HepG2 (cell line): ENCODE results near the gene CDK14. TPM values are rescaled to one million over a fixed set of nuclear protein-coding genes. Genes with fewer than 3 reads are reported as not detected.

Experiments
- ATAC-seq: fragments of 200-7000 bp; cut with Tn5 transposase; 3 replicates; pipeline ENCODE4 v1.9.1; 2020; ENCODE audit warnings: mild to moderate bottlenecking, moderate library complexity
- BruUV-seq: library from RNA; stranded (reverse); fragments of 400-500 nt; replicated peaks from 2 replicates; lab custom pipeline; 2021; lab: Mats Ljungman, UMichigan
- CTCF ChIA-PET: fragments of 300-600 bp; formaldehyde crosslinking; extraction: SDS; loops from one replicate; lab custom pipeline; 2021; ENCODE audit warnings: low total read pairs, inconsistent platforms, low intra/inter-chr PET ratio; lab: Yijun Ruan, JAX
- POLR2A ChIA-PET: fragments of 350-600 bp; sonication (Branson Sonifier 250); formaldehyde crosslinking; loops from one replicate; lab custom pipeline; 2020; ENCODE audit warnings: antibody characterized with exemption, inconsistent platforms; lab: Yijun Ruan, JAX
- DNase-seq: peaks from one replicate; pipeline ENCODE4 v3.0.0-alpha.2; 2015; ENCODE audit warnings: low spot score
- FAIRE-seq: peaks from 3 replicates; lab custom pipeline; 2011; peaks lifted over from hg19 to GRCh38; lab: Jason Lieb, UNC
- H2AFZ ChIP-seq: one replicate; pipeline ENCODE4 v1.6.1; 2011; ENCODE audit warnings: low read length, inconsistent platforms
- H3K27ac ChIP-seq: fragments of 300-600 bp; 3 replicates; pipeline ENCODE4 v1.8.0; 2011; ENCODE audit warnings: mixed run types, mild to moderate bottlenecking, mixed read lengths, low read length, inconsistent platforms; ENCODE audit not compliant: insufficient read depth; ENCODE audit errors: extremely low read length
- H3K27me3 ChIP-seq, 2 experiments: fragments of 200-600 bp in 1 of 2; 2 replicates in 1 of 2; 3 replicates in 1 of 2; pipeline versions ENCODE4 v1.6.0 to v1.8.0; 2011; ENCODE audit warnings: low read length in 2 of 2, mild to moderate bottlenecking in 2 of 2, moderate library complexity in 2 of 2, inconsistent platforms in 1 of 2; ENCODE audit not compliant: insufficient read depth in 2 of 2, control insufficient read depth in 1 of 2
- H3K36me3 ChIP-seq, 2 experiments: fragments of 200-600 bp in 1 of 2; replicated peaks in 1 of 2; 2 replicates in 1 of 2; 3 replicates in 1 of 2; pipeline versions ENCODE4 v1.5.1 to v1.8.0; 2011; ENCODE audit warnings: low read length in 2 of 2, inconsistent platforms in 1 of 2; ENCODE audit not compliant: insufficient read depth in 2 of 2, control insufficient read depth in 1 of 2
- H3K4me1 ChIP-seq: 2 replicates; pipeline ENCODE4 v1.5.1; 2012; ENCODE audit warnings: low read length, inconsistent platforms; ENCODE audit not compliant: insufficient read depth
- H3K4me2 ChIP-seq: 2 replicates; pipeline ENCODE4 v1.6.0; 2011; ENCODE audit warnings: low read depth, low read length, inconsistent platforms
- H3K4me3 ChIP-seq, 3 experiments: fragments of 200-600 bp in 1 of 3; sonication (generic), shearing (Covaris generic) in 1 of 3; replicated peaks in 1 of 3; 2 replicates each; pipeline ENCODE4 v1.5.1; 2011 to 2016; ENCODE audit warnings: low read length in 3 of 3, inconsistent platforms in 2 of 3, low read depth in 2 of 3, mild to moderate bottlenecking in 2 of 3, control low read depth in 1 of 3, mixed read lengths in 1 of 3; ENCODE audit not compliant: insufficient read depth in 1 of 3
- H3K79me2 ChIP-seq: one replicate; pipeline ENCODE4 v1.6.1; 2011; ENCODE audit warnings: low read length, inconsistent platforms; ENCODE audit not compliant: insufficient read depth
- H3K9ac ChIP-seq: 2 replicates; pipeline ENCODE4 v1.6.0; 2011; ENCODE audit warnings: mild to moderate bottlenecking, low read depth, low read length, inconsistent platforms; ENCODE audit not compliant: insufficient read depth
- H3K9me3 ChIP-seq: 2 replicates; pipeline ENCODE4 v1.5.1; 2012; ENCODE audit warnings: mild to moderate bottlenecking, low read length
- H4K20me1 ChIP-seq: 2 replicates; pipeline ENCODE4 v1.6.0; 2011; ENCODE audit warnings: inconsistent platforms, mild to moderate bottlenecking, low read length, moderate library complexity; ENCODE audit not compliant: insufficient read depth
- FOSL1 ChIP-seq: sonication (generic); formaldehyde crosslinking; IDR thresholded peaks from 2 replicates; pipeline ENCODE4 v1.9.0; 2021; ENCODE audit warnings: missing genetic modification reagents, borderline replicate concordance
- KDM1A ChIP-seq: IDR thresholded peaks from 2 replicates; pipeline ENCODE4 v1.6.1; 2016; ENCODE audit warnings: missing compliant biosample characterization
- KDM6A ChIP-seq: IDR thresholded peaks from 2 replicates; pipeline ENCODE4 v1.6.1; 2016; ENCODE audit warnings: low read depth
- KLF12 ChIP-seq: sonication (generic); formaldehyde crosslinking; IDR thresholded peaks from 2 replicates; pipeline ENCODE4 v1.4.0; 2020; ENCODE audit warnings: missing genetic modification reagents, borderline replicate concordance
- NR2C2 ChIP-seq: sonication (generic); formaldehyde crosslinking; IDR thresholded peaks from 2 replicates; pipeline ENCODE4 v1.4.0; 2020; ENCODE audit warnings: missing genetic modification reagents, mild to moderate bottlenecking, moderate library complexity, borderline replicate concordance
- PRPF4 ChIP-seq: fragments of 200-400 bp; formaldehyde crosslinking; IDR thresholded peaks from 2 replicates; pipeline ENCODE4 v1.6.1; 2016; ENCODE audit warnings: low read length, low read depth; ENCODE audit not compliant: poor library complexity, severe bottlenecking
- RFXAP ChIP-seq: sonication (generic); formaldehyde crosslinking; IDR thresholded peaks from 2 replicates; pipeline ENCODE4 v1.4.0; 2020; ENCODE audit warnings: missing genetic modification reagents, borderline replicate concordance
- TOPORS ChIP-seq: sonication (generic); formaldehyde crosslinking; IDR thresholded peaks from 2 replicates; pipeline ENCODE4 v1.8.0; 2023; ENCODE audit warnings: mild to moderate bottlenecking, missing genetic modification reagents
- TP53 ChIP-seq: sonication (generic); formaldehyde crosslinking; conservative IDR thresholded peaks from 2 replicates; pipeline ENCODE4 v1.4.0; 2020; ENCODE audit warnings: missing genetic modification reagents
- ZFP82 ChIP-seq: sonication (generic); formaldehyde crosslinking; IDR thresholded peaks from 2 replicates; pipeline ENCODE4 v1.5.1; 2020; ENCODE audit warnings: mild to moderate bottlenecking, missing genetic modification reagents, borderline replicate concordance
- ZNF451 ChIP-seq: sonication (generic); formaldehyde crosslinking; IDR thresholded peaks from 2 replicates; pipeline ENCODE4 v1.5.0; 2020; ENCODE audit warnings: mild to moderate bottlenecking, missing genetic modification reagents
- ZSCAN29 ChIP-seq: sonication (generic); formaldehyde crosslinking; conservative IDR thresholded peaks from 2 replicates; pipeline ENCODE4 v1.4.0; 2020; ENCODE audit warnings: mild to moderate bottlenecking, missing genetic modification reagents
- WGBS: methylation state at CpG from one replicate; pipeline ENCODE4 v1.1.6; 2017; ENCODE audit warnings: low lambda C conversion rate; 5-methylcytosine and 5-hydroxymethylcytosine counted together
- in situ Hi-C: cut with HindIII; loops from 2 replicates; pipeline ENCODE4 v1.10.0; 2017; ENCODE audit warnings: low pct_unique_long_range_greater_than_20kb; ENCODE audit not compliant: extremely low pct_ligation_motif_present
- intact Hi-C: fragments of 100-400 bp; cut with micrococcal nuclease; formaldehyde crosslinking; loops from one replicate; pipeline ENCODE4 v1.10.0; 2022; ENCODE audit not compliant: unreplicated experiment
- polyA plus RNA-seq, 8 experiments: library from polyadenylated mRNA; depleted of rRNA in 3 of 8; stranded (reverse) in 7 of 8; unstranded in 1 of 8; fragments of >200 nt; fragmentation: Illumina TruSeq in 4 of 8; extraction: Trizol in 4 of 8; gene quantifications; 2 replicates each; pipeline versions ENCODE4 v1.2.1 to v1.2.3, GENCODE V29; 2011 to 2016; ENCODE audit warnings: low read depth in 4 of 8, missing spikeins in 1 of 8, mixed read lengths in 1 of 8; ENCODE audit not compliant: insufficient read depth in 1 of 8
- total RNA-seq, 5 experiments: library from RNA; depleted of rRNA; stranded (reverse); fragments of >200 nt; fragmentation: Illumina TruSeq; extraction: Trizol; gene quantifications; 2 replicates each; pipeline ENCODE4 v1.2.3, GENCODE V29; 2016; ENCODE audit warnings: low read depth in 1 of 5
- TF ChIP-seq, protein P1 (sequence below): sonication (generic); formaldehyde crosslinking; IDR thresholded peaks from 2 replicates; pipeline ENCODE4 v1.4.0; 2020; ENCODE audit warnings: mild to moderate bottlenecking, missing genetic modification reagents
- TF ChIP-seq, protein P2 (sequence below): IDR thresholded peaks from 2 replicates; pipeline ENCODE4 v1.6.1; 2018; ENCODE audit warnings: missing genetic modification reagents, mild to moderate bottlenecking, missing compliant biosample characterization
- TF ChIP-seq, protein P3 (sequence below): sonication (generic); formaldehyde crosslinking; IDR thresholded peaks from 2 replicates; pipeline ENCODE4 v1.4.0; 2020; ENCODE audit warnings: mild to moderate bottlenecking, missing genetic modification reagents
- TF ChIP-seq, protein P4 (sequence below): sonication (generic); formaldehyde crosslinking; IDR thresholded peaks from 2 replicates; pipeline ENCODE4 v1.8.0; 2022; ENCODE audit warnings: low read depth, missing genetic modification reagents
- TF ChIP-seq, protein P5 (sequence below): sonication (generic); formaldehyde crosslinking; IDR thresholded peaks from 2 replicates; pipeline ENCODE4 v1.5.0; 2020; ENCODE audit warnings: missing genetic modification reagents, mild to moderate bottlenecking, borderline replicate concordance
- TF ChIP-seq, protein P6 (sequence below): sonication (generic); formaldehyde crosslinking; IDR thresholded peaks from 2 replicates; pipeline ENCODE4 v1.4.0; 2020; ENCODE audit warnings: missing genetic modification reagents

The CDK14 gene
- total and polyA plus RNA-seq, 2 of the 13 experiments (the other 11 are each of a cell fraction or from before 2014, with no cell fraction given): 0.26 to 0.71 TPM

DNA sequence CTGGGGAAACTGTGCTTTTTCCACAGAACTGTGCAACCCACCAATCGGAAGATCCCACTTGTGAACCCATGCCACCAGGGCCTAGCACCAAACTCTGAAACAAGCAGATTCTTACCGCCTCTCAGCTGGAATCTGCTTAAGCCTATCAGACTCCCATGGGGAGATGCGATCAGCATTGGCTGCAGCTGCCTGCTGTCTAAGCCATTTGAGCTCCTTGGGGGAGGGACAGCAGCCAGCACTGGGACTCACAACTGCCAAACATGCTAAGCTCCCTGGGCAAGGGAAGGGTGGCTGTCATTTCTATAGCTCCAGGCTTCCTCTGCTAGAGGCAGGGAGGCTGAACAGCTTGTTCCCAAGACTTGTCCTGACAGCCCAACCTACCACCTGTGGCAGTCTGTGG lies 283.8 kb downstream of the CDK14 start:
- no peaks in the 10 kb centered on the region for H3K4me1 ChIP-seq
- TF ChIP-seq, protein P1, sequence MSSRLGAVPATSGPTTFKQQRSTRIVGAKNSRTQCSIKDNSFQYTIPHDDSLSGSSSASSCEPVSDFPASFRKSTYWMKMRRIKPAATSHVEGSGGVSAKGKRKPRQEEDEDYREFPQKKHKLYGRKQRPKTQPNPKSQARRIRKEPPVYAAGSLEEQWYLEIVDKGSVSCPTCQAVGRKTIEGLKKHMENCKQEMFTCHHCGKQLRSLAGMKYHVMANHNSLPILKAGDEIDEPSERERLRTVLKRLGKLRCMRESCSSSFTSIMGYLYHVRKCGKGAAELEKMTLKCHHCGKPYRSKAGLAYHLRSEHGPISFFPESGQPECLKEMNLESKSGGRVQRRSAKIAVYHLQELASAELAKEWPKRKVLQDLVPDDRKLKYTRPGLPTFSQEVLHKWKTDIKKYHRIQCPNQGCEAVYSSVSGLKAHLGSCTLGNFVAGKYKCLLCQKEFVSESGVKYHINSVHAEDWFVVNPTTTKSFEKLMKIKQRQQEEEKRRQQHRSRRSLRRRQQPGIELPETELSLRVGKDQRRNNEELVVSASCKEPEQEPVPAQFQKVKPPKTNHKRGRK (CRISPR knock-in tag): no peak
- TF ChIP-seq, protein P2, sequence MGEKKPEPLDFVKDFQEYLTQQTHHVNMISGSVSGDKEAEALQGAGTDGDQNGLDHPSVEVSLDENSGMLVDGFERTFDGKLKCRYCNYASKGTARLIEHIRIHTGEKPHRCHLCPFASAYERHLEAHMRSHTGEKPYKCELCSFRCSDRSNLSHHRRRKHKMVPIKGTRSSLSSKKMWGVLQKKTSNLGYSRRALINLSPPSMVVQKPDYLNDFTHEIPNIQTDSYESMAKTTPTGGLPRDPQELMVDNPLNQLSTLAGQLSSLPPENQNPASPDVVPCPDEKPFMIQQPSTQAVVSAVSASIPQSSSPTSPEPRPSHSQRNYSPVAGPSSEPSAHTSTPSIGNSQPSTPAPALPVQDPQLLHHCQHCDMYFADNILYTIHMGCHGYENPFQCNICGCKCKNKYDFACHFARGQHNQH (CRISPR knock-in tag): no peak
- TF ChIP-seq KDM1A (CRISPR knock-in tag) (no peak), KDM6A (CRISPR knock-in tag) (no peak), ZNF451 (CRISPR knock-in tag) (no peak), PRPF4 (no peak), KLF12 (CRISPR knock-in tag) (no peak), TP53 (no peak), ZFP82 (CRISPR knock-in tag) (no peak), ZSCAN29 (CRISPR knock-in tag) (no peak), TOPORS (CRISPR knock-in tag) (no peak), RFXAP (CRISPR knock-in tag) (no peak), FOSL1 (CRISPR knock-in tag) (no peak), NR2C2 (CRISPR knock-in tag) (no peak)
- TF ChIP-seq, protein P3, sequence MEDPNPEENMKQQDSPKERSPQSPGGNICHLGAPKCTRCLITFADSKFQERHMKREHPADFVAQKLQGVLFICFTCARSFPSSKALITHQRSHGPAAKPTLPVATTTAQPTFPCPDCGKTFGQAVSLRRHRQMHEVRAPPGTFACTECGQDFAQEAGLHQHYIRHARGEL (CRISPR knock-in tag): no peak
- TF ChIP-seq, protein P4, sequence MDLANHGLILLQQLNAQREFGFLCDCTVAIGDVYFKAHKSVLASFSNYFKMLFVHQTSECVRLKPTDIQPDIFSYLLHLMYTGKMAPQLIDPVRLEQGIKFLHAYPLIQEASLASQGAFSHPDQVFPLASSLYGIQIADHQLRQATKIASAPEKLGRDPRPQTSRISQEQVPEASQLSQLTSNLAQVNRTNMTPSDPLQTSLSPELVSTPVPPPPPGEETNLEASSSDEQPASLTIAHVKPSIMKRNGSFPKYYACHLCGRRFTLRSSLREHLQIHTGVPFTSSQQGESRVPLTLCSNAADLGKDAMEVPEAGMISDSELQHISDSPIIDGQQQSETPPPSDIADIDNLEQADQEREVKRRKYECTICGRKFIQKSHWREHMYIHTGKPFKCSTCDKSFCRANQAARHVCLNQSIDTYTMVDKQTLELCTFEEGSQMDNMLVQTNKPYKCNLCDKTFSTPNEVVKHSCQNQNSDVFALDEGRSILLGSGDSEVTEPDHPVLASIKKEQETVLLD (CRISPR knock-in tag): no peak
- TF ChIP-seq, protein P5, sequence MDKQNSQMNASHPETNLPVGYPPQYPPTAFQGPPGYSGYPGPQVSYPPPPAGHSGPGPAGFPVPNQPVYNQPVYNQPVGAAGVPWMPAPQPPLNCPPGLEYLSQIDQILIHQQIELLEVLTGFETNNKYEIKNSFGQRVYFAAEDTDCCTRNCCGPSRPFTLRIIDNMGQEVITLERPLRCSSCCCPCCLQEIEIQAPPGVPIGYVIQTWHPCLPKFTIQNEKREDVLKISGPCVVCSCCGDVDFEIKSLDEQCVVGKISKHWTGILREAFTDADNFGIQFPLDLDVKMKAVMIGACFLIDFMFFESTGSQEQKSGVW (CRISPR knock-in tag): no peak
- TF ChIP-seq, protein P6, sequence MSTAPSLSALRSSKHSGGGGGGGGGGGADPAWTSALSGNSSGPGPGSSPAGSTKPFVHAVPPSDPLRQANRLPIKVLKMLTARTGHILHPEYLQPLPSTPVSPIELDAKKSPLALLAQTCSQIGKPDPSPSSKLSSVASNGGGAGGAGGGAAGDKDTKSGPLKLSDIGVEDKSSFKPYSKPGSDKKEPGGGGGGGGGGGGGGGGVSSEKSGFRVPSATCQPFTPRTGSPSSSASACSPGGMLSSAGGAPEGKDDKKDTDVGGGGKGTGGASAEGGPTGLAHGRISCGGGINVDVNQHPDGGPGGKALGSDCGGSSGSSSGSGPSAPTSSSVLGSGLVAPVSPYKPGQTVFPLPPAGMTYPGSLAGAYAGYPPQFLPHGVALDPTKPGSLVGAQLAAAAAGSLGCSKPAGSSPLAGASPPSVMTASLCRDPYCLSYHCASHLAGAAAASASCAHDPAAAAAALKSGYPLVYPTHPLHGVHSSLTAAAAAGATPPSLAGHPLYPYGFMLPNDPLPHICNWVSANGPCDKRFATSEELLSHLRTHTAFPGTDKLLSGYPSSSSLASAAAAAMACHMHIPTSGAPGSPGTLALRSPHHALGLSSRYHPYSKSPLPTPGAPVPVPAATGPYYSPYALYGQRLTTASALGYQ: no peak

More for the DNA sequence above, 283.8 kb downstream of the CDK14 start:
- no TSS peak for BruUV-seq
- FAIRE-seq: no peak
- intact Hi-C loops (no loop called here), in situ Hi-C loops (no loop called here)
- POLR2A ChIA-PET: no interaction called here
- no peaks in the 10 kb centered on the region for H3K9me3 ChIP-seq
- H4K20me1 ChIP-seq: no peaks in the 10 kb centered on the region
- 78% methylated on average over 3 of the region's 3 CpGs for WGBS
- no peak overlapping the region for H3K9ac ChIP-seq
- H3K27me3 ChIP-seq: no peaks in the 10 kb centered on the region
- no peak for ATAC-seq
- H3K36me3 ChIP-seq: no peaks in the 10 kb centered on the region
- H3K79me2 ChIP-seq: no peaks in the 10 kb centered on the region
- no peak overlapping the region for H2AFZ ChIP-seq
- H3K4me2 ChIP-seq: no peak overlapping the region
- H3K4me3 ChIP-seq: no peak overlapping the region
- H3K27ac ChIP-seq: no peak overlapping the region
- CTCF ChIA-PET: no interaction called here
- DNase-seq: no peak
